Measurements from ENCODE around the gene FOXC1. TPM values are rescaled to one million over a fixed set of nuclear protein-coding genes. Genes with fewer than 3 reads are reported as not detected.

FOXC1 gene
- total RNA-seq, 4 donors from 2014 or later, result 0.75 to 0.96 (median 0.79) TPM

GRCh38 chr6:1622851-1623768 is 13.4 kb downstream of the FOXC1 start:
- H3K36me3 ChIP-seq, result no peaks in the 10 kb centered on the region
- TF ChIP-seq EP300 (IDR thresholded peaks at IDR 0.05; ENCODE audit: low read depth), result no peak
- TF ChIP-seq, protein P1, sequence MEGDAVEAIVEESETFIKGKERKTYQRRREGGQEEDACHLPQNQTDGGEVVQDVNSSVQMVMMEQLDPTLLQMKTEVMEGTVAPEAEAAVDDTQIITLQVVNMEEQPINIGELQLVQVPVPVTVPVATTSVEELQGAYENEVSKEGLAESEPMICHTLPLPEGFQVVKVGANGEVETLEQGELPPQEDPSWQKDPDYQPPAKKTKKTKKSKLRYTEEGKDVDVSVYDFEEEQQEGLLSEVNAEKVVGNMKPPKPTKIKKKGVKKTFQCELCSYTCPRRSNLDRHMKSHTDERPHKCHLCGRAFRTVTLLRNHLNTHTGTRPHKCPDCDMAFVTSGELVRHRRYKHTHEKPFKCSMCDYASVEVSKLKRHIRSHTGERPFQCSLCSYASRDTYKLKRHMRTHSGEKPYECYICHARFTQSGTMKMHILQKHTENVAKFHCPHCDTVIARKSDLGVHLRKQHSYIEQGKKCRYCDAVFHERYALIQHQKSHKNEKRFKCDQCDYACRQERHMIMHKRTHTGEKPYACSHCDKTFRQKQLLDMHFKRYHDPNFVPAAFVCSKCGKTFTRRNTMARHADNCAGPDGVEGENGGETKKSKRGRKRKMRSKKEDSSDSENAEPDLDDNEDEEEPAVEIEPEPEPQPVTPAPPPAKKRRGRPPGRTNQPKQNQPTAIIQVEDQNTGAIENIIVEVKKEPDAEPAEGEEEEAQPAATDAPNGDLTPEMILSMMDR (IDR thresholded peaks at IDR 0.05), result no peak
- no peak for TF ChIP-seq POLR2AphosphoS5 (IDR thresholded peaks at IDR 0.05)
- TF ChIP-seq POLR2A (IDR thresholded peaks at IDR 0.05), result no peak
- peaks cover 3 to 26% (median 9%) of the 10 kb centered on the region in 4 donors for H3K4me1 ChIP-seq
- 90 to 100% methylated on average over 2 to 8 of the region's 8 CpGs for WGBS, 2 donors (ENCODE audit: low coverage in 1 of 2)
- H3K4me3 ChIP-seq, result no peak overlapping the region
- H3K9me3 ChIP-seq, result no peaks in the 10 kb centered on the region
- intact Hi-C loops (cut with DNase I; ENCODE audit: low total_unique reads), result no loop called here
- no peak overlapping the region for H3K27ac ChIP-seq
- in situ Hi-C loops (cut with MboI; ENCODE audit: low pct_ligation_motif_present in 1 of 4, low pct_unique_long_range_greater_than_20kb in 1 of 4, low sequenced_read_pairs in 3 of 4), result no loop called here
- peaks cover 99% of the 10 kb centered on the region for H3K27me3 ChIP-seq
- DNase-seq, result no peak

DNA sequence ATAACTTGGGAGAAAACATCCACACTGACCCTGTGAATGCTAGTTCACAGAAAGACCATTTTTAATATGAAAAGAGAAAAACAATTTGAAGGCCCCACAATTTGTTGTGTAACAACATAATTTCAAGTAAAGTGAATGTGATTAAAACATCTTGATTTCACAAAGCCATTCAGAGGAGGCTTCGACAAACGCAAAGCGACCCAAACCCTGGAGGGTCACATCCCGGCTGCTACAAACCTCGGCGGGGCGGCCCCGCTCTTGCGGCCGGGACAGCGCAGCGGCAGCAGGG is 14.0 kb downstream of the FOXC1 start:
- in situ Hi-C loops (cut with MboI; ENCODE audit: low pct_ligation_motif_present in 1 of 4, low pct_unique_long_range_greater_than_20kb in 1 of 4, low sequenced_read_pairs in 3 of 4) (no loop called here), intact Hi-C loops (cut with DNase I; ENCODE audit: low total_unique reads) (no loop called here)
- TF ChIP-seq POLR2A (IDR thresholded peaks at IDR 0.05), result no peak
- Histone ChIP-seq H3K27me3 (peaks cover 99% of the 10 kb centered on the region), H3K4me1 (peaks cover 3 to 26% (median 9%) of the 10 kb centered on the region in 4 donors), H3K27ac (no peak overlapping the region), H3K4me3 (no peak overlapping the region), H3K9me3 (no peaks in the 10 kb centered on the region), H3K36me3 (no peaks in the 10 kb centered on the region)
- WGBS, 2 donors (ENCODE audit: low coverage in 1 of 2), result 92% methylated on average over 12 of the region's 12 CpGs; no CpG with 5 or more reads in 1 of the 2 donors
- DNase-seq, result no peak

GRCh38 chr6:1624058-1624850 is 14.5 kb downstream of the FOXC1 start:
- TF ChIP-seq POLR2A (IDR thresholded peaks at IDR 0.05) (no peak), POLR2AphosphoS5 (IDR thresholded peaks at IDR 0.05) (no peak), EP300 (IDR thresholded peaks at IDR 0.05; ENCODE audit: low read depth) (no peak)
- TF ChIP-seq, protein P1 (IDR thresholded peaks at IDR 0.05), result no peak
- H3K27ac ChIP-seq, result no peak overlapping the region
- peaks cover 97% of the 10 kb centered on the region for H3K27me3 ChIP-seq
- H3K36me3 ChIP-seq, result no peaks in the 10 kb centered on the region
- H3K4me1 ChIP-seq, result peaks cover 3 to 26% (median 9%) of the 10 kb centered on the region in 4 donors
- intact Hi-C loops (cut with DNase I; ENCODE audit: low total_unique reads) (no loop called here), in situ Hi-C loops (cut with MboI; ENCODE audit: low pct_ligation_motif_present in 1 of 4, low pct_unique_long_range_greater_than_20kb in 1 of 4, low sequenced_read_pairs in 3 of 4) (no loop called here)
- H3K9me3 ChIP-seq, result no peaks in the 10 kb centered on the region
- H3K4me3 ChIP-seq, result peak overlapping the region in 2 of 4 donors; percentile 28 to 57
- DNase-seq, result no peak
- WGBS, 2 donors (ENCODE audit: low coverage in 1 of 2), result 33 to 53% methylated on average over 19 to 66 of the region's 66 CpGs

GRCh38 chr6:1624851-1625781 is 15.4 kb downstream of the FOXC1 start:
- DNase-seq, result no peak

More at GRCh38 chr6:1624851-1625781, 15.4 kb downstream of the FOXC1 start:
- 31 to 37% methylated on average over 11 to 53 of the region's 53 CpGs for WGBS, 2 donors (ENCODE audit: low coverage in 1 of 2)
- H3K27ac ChIP-seq, result no peak overlapping the region
- H3K27me3 ChIP-seq, result peaks cover 92% of the 10 kb centered on the region
- intact Hi-C loops (cut with DNase I; ENCODE audit: low total_unique reads), result no loop called here
- H3K4me3 ChIP-seq, result peak overlapping the region in 3 of 4 donors; percentile 20 to 57 (median 28)
- no peaks in the 10 kb centered on the region for H3K36me3 ChIP-seq
- peaks cover 3 to 19% (median 5%) of the 10 kb centered on the region in 4 donors for H3K4me1 ChIP-seq
- no peaks in the 10 kb centered on the region for H3K9me3 ChIP-seq
- in situ Hi-C loops (cut with MboI; ENCODE audit: low pct_ligation_motif_present in 1 of 4, low pct_unique_long_range_greater_than_20kb in 1 of 4, low sequenced_read_pairs in 3 of 4), result no loop called here
- no peak for TF ChIP-seq POLR2AphosphoS5 (IDR thresholded peaks at IDR 0.05)

Measured in transverse colon (tissue), 4 donors.